ENCODE data around the gene ARHGEF19.

ARHGEF19 gene

GRCh38 chr1:16158993-16159831 lies 53.2 kb downstream of the ARHGEF19 start:
- peaks cover 53% of the 10 kb centered on the region for H3K4me1 Mint-ChIP-seq
- no peak for DNase-seq
- H3K27me3 Mint-ChIP-seq (ENCODE audit: low read depth, poor library complexity): peaks cover 15% of the 10 kb centered on the region
- TF ChIP-seq CTCF (IDR thresholded peaks at IDR 0.05): no peak
- no peaks in the 10 kb centered on the region for H3K9me3 Mint-ChIP-seq
- H3K27ac Mint-ChIP-seq: peak overlapping the region; percentile 24
- no peak overlapping the region for H3K4me3 Mint-ChIP-seq
- H3K36me3 Mint-ChIP-seq (ENCODE audit: low read depth): no peaks in the 10 kb centered on the region

- H3K4me1 Mint-ChIP-seq: peaks cover 56% of the 10 kb centered on the region
- H3K9me3 Mint-ChIP-seq: no peaks in the 10 kb centered on the region
- DNase-seq: no peak
- no peak overlapping the region for H3K4me3 Mint-ChIP-seq
- peaks cover 15% of the 10 kb centered on the region for H3K27me3 Mint-ChIP-seq (ENCODE audit: low read depth, poor library complexity)
- no peak for TF ChIP-seq CTCF (IDR thresholded peaks at IDR 0.05)
- H3K36me3 Mint-ChIP-seq (ENCODE audit: low read depth): no peaks in the 10 kb centered on the region
- no peak overlapping the region for H3K27ac Mint-ChIP-seq
These were observed 54.4 kb downstream of the ARHGEF19 start for GRCh38 chr1:16158025-16158424.

GRCh38 chr1:16156848-16157495 lies 55.5 kb downstream of the ARHGEF19 start:
- no peak for TF ChIP-seq CTCF (IDR thresholded peaks at IDR 0.05)
- Mint-ChIP-seq H3K4me1 (peaks cover 57% of the 10 kb centered on the region), H3K27ac (no peak overlapping the region), H3K9me3 (no peaks in the 10 kb centered on the region), H3K36me3 (ENCODE audit: low read depth) (no peaks in the 10 kb centered on the region), H3K27me3 (ENCODE audit: low read depth, poor library complexity) (peaks cover 13% of the 10 kb centered on the region), H3K4me3 (peak overlapping the region; percentile 92)
- DNase-seq: no peak

GRCh38 chr1:16155537-16156410 lies 56.7 kb downstream of the ARHGEF19 start, which contains the start of gene EPHA2:
TSS of gene EPHA2 (minus strand) at chr1:16156069. CDS start at chr1:16155932, 137 bp downstream.
- no peak for TF ChIP-seq CTCF (IDR thresholded peaks at IDR 0.05)
- Mint-ChIP-seq H3K36me3 (ENCODE audit: low read depth) (no peaks in the 10 kb centered on the region), H3K4me3 (peak within 1 kb of the TSS; percentile 92), H3K9me3 (no peaks in the 10 kb centered on the region), H3K27ac (peak within 1 kb of the TSS; percentile 99), H3K27me3 (ENCODE audit: low read depth, poor library complexity) (peaks cover 1% of the 10 kb centered on the region), H3K4me1 (peaks cover 61% of the 10 kb centered on the region)
- DNase-seq: peak; percentile 94

GRCh38 chr1:16153999-16154673 lies 58.3 kb downstream of the ARHGEF19 start:
- no peak for TF ChIP-seq CTCF (IDR thresholded peaks at IDR 0.05)
- H3K27me3 Mint-ChIP-seq (ENCODE audit: low read depth, poor library complexity): no peaks in the 10 kb centered on the region
- H3K27ac Mint-ChIP-seq: no peak overlapping the region
- peaks cover 6% of the 10 kb centered on the region for H3K36me3 Mint-ChIP-seq (ENCODE audit: low read depth)
- peaks cover 64% of the 10 kb centered on the region for H3K4me1 Mint-ChIP-seq
- H3K9me3 Mint-ChIP-seq: no peaks in the 10 kb centered on the region
- DNase-seq: no peak
- peak overlapping the region; percentile 92 for H3K4me3 Mint-ChIP-seq

Data from nephron progenitor cell (in vitro differentiated cells).